Uterus (tissue), 4 donors: ENCODE results near the gene FOXK1. TPM values are rescaled to one million over a fixed set of nuclear protein-coding genes. Genes with fewer than 3 reads are reported as not detected.
"Not testable (repeated sequence)": the region's sequence is repeated elsewhere in the genome, so short reads cannot be mapped to it uniquely, and the experiment has no call there.

Experiments used
- DNase-seq, 2 donors: peaks; one replicate each; pipeline ENCODE4 v3.0.0-alpha.2; 2019 to 2020
- H3K27ac ChIP-seq, 2 donors: fragments of 200-600 bp; sonication (generic); 1 replicate in 1 of 2; 2 replicates in 1 of 2; pipeline ENCODE4 v1.5.1; 2016 to 2018
- H3K27me3 ChIP-seq, 2 donors: fragments of 200-600 bp; sonication (generic); one replicate each; pipeline ENCODE4 v1.5.1; 2018 to 2019; ENCODE audit warnings: control low read depth in 1 of 2
- H3K36me3 ChIP-seq, 2 donors: fragments of 200-600 bp; sonication (generic); one replicate each; pipeline ENCODE4 v1.5.1; 2019; ENCODE audit warnings: control low read depth in 1 of 2
- H3K4me1 ChIP-seq, 2 donors: fragments of 200-600 bp; sonication (generic); one replicate each; pipeline ENCODE4 v1.5.1; 2018 to 2019; ENCODE audit warnings: control low read depth in 1 of 2
- H3K4me3 ChIP-seq, 2 donors: fragments of 200-600 bp; sonication (generic); 1 replicate in 1 of 2; 2 replicates in 1 of 2; pipeline ENCODE4 v1.5.1; 2018 to 2019; ENCODE audit warnings: mild to moderate bottlenecking in 1 of 2
- H3K9me3 ChIP-seq, 2 donors: fragments of 200-600 bp; sonication (generic); one replicate each; pipeline ENCODE4 v1.5.1; 2019; ENCODE audit warnings: control low read depth in 1 of 2
- POLR2A ChIP-seq, 2 donors: fragments of 450-650 bp; IDR thresholded peaks; one replicate each; pipeline ENCODE4 v1.6.1; 2016; ENCODE audit warnings: antibody characterized with exemption in 2 of 2, mild to moderate bottlenecking in 1 of 2, moderate library complexity in 1 of 2
- intact Hi-C: fragments of 100-400 bp; cut with DNase I; formaldehyde crosslinking; loops from one replicate; pipeline ENCODE4 v1.15.1; 2023; ENCODE audit warnings: low total_unique reads
- total RNA-seq, 4 donors: library from RNA; depleted of rRNA in 3 of 4; stranded (reverse); fragments of >200 nt in 3 of 4; gene quantifications; one replicate each; pipeline versions ENCODE4 v1.1.0 to v1.2.4, GENCODE V29; 2014 to 2023
- TF ChIP-seq, protein P1 (sequence below), 4 experiments: fragments of 200-600 bp in 2 of 4; fragments of 450-650 bp in 2 of 4; sonication (generic) in 2 of 4; IDR thresholded peaks; one replicate each; pipeline ENCODE4 v1.5.1; 2016 to 2019; ENCODE audit warnings: antibody characterized with exemption in 4 of 4, mild to moderate bottlenecking in 2 of 4, moderate library complexity in 1 of 4
- donor health status: DM: yes; HTN: yes; CAD: no.

Gene FOXK1
- total RNA-seq, 4 donors from 2014 or later: 9.0 to 64.1 (median 21.5) TPM

- Histone ChIP-seq H3K27ac (peak overlapping the region in 1 of 2 donors; percentile 23), H3K4me1 (no peaks in the 10 kb centered on the region), H3K9me3 (no peaks in the 10 kb centered on the region), H3K27me3 (no peaks in the 10 kb centered on the region), H3K4me3 (no peak overlapping the region), H3K36me3 (no peaks in the 10 kb centered on the region)
- TF ChIP-seq, protein P1, sequence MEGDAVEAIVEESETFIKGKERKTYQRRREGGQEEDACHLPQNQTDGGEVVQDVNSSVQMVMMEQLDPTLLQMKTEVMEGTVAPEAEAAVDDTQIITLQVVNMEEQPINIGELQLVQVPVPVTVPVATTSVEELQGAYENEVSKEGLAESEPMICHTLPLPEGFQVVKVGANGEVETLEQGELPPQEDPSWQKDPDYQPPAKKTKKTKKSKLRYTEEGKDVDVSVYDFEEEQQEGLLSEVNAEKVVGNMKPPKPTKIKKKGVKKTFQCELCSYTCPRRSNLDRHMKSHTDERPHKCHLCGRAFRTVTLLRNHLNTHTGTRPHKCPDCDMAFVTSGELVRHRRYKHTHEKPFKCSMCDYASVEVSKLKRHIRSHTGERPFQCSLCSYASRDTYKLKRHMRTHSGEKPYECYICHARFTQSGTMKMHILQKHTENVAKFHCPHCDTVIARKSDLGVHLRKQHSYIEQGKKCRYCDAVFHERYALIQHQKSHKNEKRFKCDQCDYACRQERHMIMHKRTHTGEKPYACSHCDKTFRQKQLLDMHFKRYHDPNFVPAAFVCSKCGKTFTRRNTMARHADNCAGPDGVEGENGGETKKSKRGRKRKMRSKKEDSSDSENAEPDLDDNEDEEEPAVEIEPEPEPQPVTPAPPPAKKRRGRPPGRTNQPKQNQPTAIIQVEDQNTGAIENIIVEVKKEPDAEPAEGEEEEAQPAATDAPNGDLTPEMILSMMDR (IDR thresholded peaks at IDR 0.05): no peak
- no peak for TF ChIP-seq POLR2A (IDR thresholded peaks at IDR 0.05)
- DNase-seq: no peak
- intact Hi-C loops: no loop called here
Measured at GRCh38 chr7:4665661-4666060, 16.4 kb upstream of the FOXK1 start.

- Histone ChIP-seq H3K9me3 (no peaks in the 10 kb centered on the region), H3K4me3 (no peak overlapping the region), H3K36me3 (no peaks in the 10 kb centered on the region), H3K27me3 (no peaks in the 10 kb centered on the region), H3K27ac (peak overlapping the region in 1 of 2 donors; percentile 4), H3K4me1 (no peaks in the 10 kb centered on the region)
- no peak for DNase-seq
- intact Hi-C loops: no loop called here
- TF ChIP-seq, protein P1 (IDR thresholded peaks at IDR 0.05): no peak
- TF ChIP-seq POLR2A (IDR thresholded peaks at IDR 0.05): no peak
Measured at GRCh38 chr7:4667776-4668509, 14.2 kb upstream of the FOXK1 start.

GRCh38 chr7:4668510-4668847 lies 13.6 kb upstream of the FOXK1 start:
- H3K27me3 ChIP-seq: no peaks in the 10 kb centered on the region
- no peak for TF ChIP-seq POLR2A (IDR thresholded peaks at IDR 0.05)
- TF ChIP-seq, protein P1 (IDR thresholded peaks at IDR 0.05): no peak
- no peak for DNase-seq
- no peak overlapping the region for H3K4me3 ChIP-seq
- no peaks in the 10 kb centered on the region for H3K36me3 ChIP-seq
- intact Hi-C loops: no loop called here
- no peaks in the 10 kb centered on the region for H3K4me1 ChIP-seq
- peak overlapping the region in 1 of 2 donors; percentile 66 for H3K27ac ChIP-seq
- H3K9me3 ChIP-seq: no peaks in the 10 kb centered on the region

GRCh38 chr7:4670791-4671190 lies 11.3 kb upstream of the FOXK1 start:
- DNase-seq: no peak
- Histone ChIP-seq H3K27me3 (no peaks in the 10 kb centered on the region), H3K36me3 (no peaks in the 10 kb centered on the region), H3K4me1 (no peaks in the 10 kb centered on the region), H3K4me3 (no peak overlapping the region), H3K27ac (no peak overlapping the region), H3K9me3 (no peaks in the 10 kb centered on the region)
- TF ChIP-seq POLR2A (IDR thresholded peaks at IDR 0.05): no peak
- TF ChIP-seq, protein P1 (IDR thresholded peaks at IDR 0.05): no peak
- intact Hi-C loops: no loop called here

DNA sequence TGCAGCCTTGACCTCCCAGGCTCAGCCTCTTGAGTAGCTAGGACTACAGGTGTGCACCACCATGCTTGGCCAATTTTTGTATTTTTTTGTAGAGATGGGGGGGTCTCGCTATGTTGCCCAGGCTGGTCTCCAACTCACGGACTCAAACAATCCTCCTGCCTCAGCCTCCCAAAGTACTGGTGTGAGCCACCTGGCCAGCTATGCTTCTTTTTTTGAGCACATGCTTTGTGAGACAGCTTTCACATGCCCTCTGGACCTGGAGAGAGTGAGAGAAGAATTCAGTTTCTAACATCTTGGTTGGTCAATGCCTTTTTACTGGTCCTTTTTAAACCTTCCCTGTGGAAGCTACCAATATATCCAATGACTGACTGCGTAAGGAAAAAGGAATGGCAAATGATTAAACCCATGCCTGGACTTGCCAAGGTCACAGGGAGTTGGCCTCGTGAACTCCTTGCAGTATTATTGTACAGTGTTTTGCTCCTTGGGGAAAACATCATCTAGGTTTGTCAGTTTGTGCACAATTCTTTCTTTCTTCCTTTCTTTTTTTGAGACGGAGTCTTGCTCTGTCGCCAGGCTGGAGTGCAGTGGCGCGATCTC lies 6.2 kb upstream of the FOXK1 start:
- DNase-seq: no peak
- H3K27me3 ChIP-seq: no peaks in the 10 kb centered on the region
- H3K4me3 ChIP-seq: no peak overlapping the region
- no peaks in the 10 kb centered on the region for H3K9me3 ChIP-seq
- intact Hi-C loops: no loop called here
- H3K4me1 ChIP-seq: no peaks in the 10 kb centered on the region
- H3K27ac ChIP-seq: no peak overlapping the region
- no peak for TF ChIP-seq POLR2A (IDR thresholded peaks at IDR 0.05)
- TF ChIP-seq, protein P1 (IDR thresholded peaks at IDR 0.05): no peak
- H3K36me3 ChIP-seq: no peaks in the 10 kb centered on the region

GRCh38 chr7:4677518-4677917 lies 4.6 kb upstream of the FOXK1 start:
- H3K27ac ChIP-seq, H3K4me3 ChIP-seq, H3K4me1 ChIP-seq, H3K27me3 ChIP-seq, DNase-seq, H3K36me3 ChIP-seq, intact Hi-C loops, H3K9me3 ChIP-seq: not testable (repeated sequence)
